Stimulated activated CD8-positive, alpha-beta memory T cell treated with anti-CD3 and anti-CD28 coated beads, Interleukin-15, amount 100 ng/mL, for 1 hour (primary cell): ENCODE data around the gene ANKS3.

ENCODE experiments used
- DNase-seq: peaks from one replicate; pipeline ENCODE4 v3.0.0-alpha.2; 2020; ENCODE audit warnings: low read depth

Gene ANKS3

GRCh38 chr16:4666537-4667202 lies 67.4 kb downstream of the ANKS3 start:
- no peak for DNase-seq

DNA sequence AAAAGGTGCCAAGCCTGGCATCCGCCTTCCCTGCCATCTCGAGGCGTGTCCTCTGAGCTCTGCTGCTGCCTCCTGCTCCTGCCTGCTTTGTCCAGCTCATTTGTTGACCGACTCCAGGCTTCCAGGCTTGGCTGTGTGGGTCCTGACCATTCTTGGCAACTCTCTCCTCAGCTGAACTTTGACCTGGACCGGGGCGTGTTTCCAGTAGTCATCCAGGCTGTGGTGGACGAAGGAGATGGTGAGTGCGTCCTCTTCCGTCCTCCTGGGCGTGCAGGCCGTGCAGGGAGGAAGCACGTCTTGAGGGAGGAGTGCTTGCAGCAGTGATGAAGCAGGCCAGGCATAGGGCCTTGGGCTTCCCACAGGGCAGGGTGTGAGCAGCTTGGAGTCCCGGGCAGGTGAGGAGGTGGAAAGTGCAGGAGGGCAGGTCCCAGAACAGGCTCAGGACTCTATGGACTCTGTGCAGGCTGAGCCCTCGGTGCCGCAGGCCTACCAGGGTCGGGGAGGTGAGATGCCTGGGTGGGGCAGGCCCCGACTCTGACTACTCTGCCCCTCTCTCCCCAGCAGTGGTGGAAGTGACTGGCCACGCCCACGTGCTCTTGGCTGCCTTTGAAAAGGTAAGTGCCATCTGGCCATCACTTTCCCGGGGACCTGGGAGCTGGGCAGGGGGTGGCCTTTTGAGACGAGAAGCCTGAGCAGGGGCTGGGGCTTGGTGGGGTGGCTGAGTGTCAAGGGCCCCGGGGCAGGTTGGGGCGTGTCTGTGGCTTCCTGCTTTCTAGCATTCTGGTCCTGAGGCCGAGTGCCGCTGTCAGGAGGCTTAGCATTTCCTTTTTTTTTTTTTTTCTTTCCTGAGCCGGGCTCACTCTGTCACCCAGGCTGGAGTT lies 69.3 kb downstream of the ANKS3 start:
- no peak for DNase-seq

DNA sequence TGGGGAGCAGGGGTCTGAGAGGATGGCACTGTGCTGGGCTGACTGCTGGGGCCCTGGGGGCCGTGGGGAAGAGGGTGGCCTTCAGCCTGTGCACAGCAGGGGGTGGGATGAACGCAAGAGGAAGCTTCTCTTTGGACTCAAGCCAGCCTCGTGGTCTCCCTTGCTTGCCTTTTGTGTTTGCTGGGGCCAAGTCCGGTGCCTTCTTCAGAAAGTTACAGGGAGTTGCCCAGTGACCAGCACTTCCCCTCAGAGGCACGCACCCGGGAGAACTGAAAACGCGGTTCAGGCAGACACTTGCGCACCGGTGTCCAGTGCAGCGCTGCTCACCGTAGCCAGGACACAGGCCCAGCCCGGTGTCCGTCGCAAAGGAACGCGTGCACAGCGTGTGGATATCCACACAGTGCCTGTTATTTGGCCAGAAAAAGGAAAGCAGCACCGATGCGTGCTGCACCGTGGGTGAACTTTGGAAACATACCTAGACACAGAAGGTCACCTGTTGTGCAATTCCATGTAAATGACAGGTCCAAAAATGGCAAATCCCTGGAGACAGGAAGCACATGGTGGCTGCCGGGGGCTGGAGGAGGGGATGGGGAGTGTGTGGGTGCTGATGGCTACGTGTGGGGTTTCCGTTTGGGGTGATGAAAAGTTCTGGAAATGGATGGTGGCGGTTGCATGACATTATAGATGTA lies 70.2 kb downstream of the ANKS3 start:
- DNase-seq = no peak

- no peak for DNase-seq
Measured at GRCh38 chr16:4663465-4663776, 70.7 kb downstream of the ANKS3 start.

GRCh38 chr16:4661661-4662060 lies 72.4 kb downstream of the ANKS3 start:
- DNase-seq = no peak

GRCh38 chr16:4660454-4661007 lies 73.5 kb downstream of the ANKS3 start:
- no peak for DNase-seq

GRCh38 chr16:4659363-4660353 lies 74.4 kb downstream of the ANKS3 start:
- no peak for DNase-seq

DNA sequence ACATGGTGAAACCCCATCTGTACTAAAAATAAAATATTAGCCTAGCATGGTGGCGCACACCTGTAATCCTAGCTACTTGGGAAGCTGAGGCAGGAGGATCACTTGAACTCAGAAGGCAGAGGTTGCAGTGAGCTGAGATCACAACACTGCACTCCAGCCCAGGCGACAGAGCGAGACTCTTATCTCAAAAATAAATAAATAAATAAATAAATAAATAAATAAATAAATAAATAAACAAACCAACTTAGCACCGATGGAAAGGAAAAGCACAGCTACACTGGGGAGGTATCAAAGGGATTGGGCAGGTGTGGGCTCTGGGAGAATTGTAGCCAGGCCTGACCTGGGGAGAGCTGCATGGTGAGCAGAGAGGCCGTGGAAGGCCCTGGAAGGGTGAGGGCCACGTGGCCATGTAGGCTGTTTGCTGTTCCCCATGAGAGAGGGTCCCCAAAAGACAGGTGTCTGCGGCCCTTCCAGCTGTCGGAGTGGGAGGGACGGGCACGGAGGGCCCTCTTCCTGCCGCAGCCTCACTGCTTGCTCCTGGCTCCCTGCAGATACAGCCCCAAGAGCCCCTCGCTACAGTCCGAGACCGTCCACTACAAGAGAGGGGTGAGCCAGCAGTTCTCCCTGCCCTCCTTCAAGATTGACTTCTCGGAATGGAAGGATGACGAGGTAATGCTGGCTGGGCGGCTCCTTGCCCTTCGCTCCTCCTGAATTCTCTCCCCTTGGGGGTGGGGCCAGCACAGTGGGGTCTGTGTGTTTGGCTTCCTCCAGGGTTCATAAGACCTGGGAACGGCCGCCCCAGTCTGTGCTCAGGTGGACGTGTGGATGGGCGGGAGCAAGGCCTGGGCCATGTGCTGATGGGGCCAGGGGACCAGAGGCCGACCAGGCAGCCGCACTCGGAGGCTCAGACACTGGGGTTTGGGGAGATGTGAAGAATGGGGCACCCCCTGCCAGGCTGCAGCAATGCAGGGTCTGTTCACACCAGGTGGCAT lies 77.1 kb downstream of the ANKS3 start:
- DNase-seq = no peak

GRCh38 chr16:4656221-4656620 lies 77.8 kb downstream of the ANKS3 start:
- no peak for DNase-seq

- DNase-seq = no peak
Measured at GRCh38 chr16:4655801-4656200, 78.3 kb downstream of the ANKS3 start.

GRCh38 chr16:4654964-4655590 lies 79.0 kb downstream of the ANKS3 start:
- no peak for DNase-seq

DNA sequence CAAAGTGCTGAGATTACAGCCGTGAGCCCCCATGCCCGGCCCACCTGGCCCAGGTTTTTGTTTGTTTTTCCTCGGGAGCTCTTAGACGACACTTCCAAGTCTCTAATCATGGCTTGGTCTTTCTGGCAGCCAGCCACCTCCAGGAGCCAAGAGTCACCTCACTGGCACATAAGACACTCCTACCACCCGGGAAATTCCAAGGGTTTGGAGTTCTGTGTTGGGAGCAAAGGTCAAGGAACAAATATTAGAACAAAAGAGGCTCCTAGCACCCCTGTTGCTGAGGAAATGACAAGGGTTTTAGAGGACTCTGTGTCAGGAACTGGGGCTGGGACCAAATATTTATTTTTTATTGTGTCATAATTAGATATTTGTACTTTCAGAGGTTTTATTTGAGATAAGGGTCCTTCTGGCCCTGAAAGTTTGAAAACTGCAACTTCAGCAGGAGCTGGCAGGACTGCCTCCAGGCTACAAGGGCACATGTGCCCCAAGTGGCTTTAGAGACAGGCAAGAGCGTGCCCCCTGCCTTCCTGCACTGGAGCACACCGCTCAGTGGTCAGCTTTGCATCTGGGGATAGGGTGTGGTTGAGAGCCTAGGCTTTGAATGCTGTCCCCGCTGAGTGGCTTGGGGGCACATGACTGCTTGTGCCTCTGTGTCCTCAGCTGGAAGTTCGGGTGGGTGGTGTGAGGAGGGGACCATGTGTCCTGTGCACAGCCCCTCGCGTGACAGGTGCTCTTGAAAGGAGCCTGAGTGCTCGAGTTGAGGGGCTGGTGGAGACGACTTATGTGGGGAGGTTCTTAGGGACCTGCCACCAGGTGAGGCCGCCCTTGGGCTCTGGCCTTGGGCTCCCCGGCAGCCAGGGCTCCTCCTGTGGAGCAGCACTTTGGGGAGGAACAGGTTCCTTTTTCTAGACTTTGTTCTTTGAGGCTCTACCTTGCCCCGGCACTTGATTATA lies 79.8 kb downstream of the ANKS3 start:
- DNase-seq = no peak

- no peak for DNase-seq
Measured at GRCh38 chr16:4652561-4652960, 81.5 kb downstream of the ANKS3 start.

DNA sequence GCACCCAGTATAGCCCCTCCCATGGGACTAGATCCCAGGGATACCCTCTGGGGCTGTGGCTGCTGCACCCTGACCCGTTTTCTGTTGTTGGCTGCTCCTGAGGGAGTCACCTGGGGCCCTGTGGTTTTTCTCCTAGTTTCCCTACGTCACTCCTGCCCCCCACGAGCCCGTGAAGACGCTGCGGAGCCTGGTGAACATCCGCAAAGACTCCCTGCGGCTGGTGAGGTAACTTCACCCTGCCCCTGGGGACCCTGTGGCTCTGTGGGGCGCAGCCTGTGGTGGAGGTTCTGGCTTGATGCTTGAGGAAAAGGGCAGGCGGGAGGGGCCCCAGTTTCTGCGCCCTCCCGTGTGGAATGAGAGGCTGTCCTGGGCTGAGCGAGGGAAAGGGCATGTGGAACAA lies 82.2 kb downstream of the ANKS3 start:
- DNase-seq = no peak

- DNase-seq = peak; percentile 61
Measured at GRCh38 chr16:4650443-4651074, 83.5 kb downstream of the ANKS3 start.

DNA sequence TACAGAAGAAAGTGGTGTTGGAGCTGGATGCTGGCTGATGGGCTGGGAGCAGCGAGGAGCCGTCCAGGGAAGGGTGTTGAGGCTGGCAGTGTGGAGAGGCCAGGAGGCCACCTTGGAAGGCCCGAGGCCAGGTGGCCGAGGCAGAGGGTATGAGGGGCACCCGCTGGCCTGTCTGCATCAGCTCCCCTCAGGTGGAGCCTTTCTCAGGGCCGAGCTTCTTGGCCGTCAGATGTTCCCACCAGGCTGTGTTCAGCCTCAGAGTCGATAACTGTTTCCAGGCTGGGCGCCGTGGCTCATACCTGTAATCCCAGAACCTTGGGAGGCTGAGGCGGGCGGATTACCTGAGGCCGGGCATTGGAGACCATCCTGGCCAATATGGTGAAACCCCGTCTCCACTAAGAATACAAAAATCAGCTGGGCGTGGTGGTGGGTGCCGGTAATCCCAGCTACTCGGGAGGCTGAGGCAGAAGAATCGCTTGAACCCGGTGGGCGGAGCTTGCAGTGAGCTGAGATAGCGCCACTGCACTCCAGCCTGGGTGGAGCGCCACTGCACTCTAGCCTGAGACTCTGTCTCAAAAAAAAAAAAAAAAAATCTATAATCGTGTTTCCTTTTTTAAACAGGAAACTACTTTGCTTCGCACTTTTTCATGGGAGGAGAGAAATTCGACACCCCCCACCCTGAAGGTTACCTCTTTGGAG lies 84.2 kb downstream of the ANKS3 start:
- no peak for DNase-seq

DNA sequence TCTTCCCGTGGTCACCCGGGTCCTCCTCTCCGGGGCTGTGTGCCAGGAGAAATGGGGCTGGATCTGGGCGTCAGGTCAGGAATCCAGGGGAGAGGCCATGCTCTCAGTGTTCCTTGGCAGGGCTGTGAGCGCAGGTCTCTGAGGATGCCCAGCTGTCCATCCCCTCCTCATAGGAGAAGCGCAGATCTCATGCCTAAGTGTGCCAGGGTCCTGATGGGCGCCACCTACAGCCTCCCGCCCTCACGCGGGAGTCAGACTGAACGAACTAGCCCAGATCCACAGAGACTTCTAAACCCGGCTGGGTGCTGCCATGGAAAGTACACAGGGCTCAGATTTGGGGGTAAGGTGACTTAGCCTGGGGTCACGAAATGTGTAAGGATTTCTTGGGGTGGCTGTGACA lies 85.2 kb downstream of the ANKS3 start:
- no peak for DNase-seq

DNA sequence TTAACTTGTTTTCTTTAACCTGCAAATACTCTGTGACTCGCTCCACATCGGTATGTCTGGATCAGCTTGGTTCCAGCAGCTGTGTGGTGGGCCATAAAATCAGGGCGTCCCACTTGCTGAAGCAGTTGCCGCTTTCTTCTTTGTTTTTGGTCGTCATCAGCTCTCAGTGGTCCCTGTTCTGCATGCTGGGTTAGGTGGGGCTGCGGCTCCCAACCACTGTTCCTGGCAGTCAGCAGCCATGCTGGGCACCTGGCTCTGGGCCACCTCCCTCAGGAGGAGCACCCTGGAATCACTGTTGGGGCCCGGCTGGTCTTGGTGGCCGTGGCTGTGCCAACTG lies 86.5 kb downstream of the ANKS3 start:
- no peak for DNase-seq
